H9 (cell line): ENCODE results near the gene IFI35. TPM values are rescaled to one million over a fixed set of nuclear protein-coding genes. Genes with fewer than 3 reads are reported as not detected.
A peak's percentile ranks its signal among the peaks of the same experiment; 100 is the strongest.

ENCODE experiments used
- DNase-seq: peaks from one replicate; pipeline ENCODE4 v3.0.0-alpha.2; 2017
- H2AFZ ChIP-seq: one replicate; pipeline ENCODE4 v1.6.1; 2013; ENCODE audit warnings: mild to moderate bottlenecking, low read length, control low read depth, moderate library complexity
- H2AK5ac ChIP-seq: 2 replicates; pipeline ENCODE4 v1.6.1; 2013; ENCODE audit warnings: low read length, control low read depth, mixed read lengths; ENCODE audit not compliant: insufficient read length
- H2BK120ac ChIP-seq: one replicate; pipeline ENCODE4 v1.6.1; 2013; ENCODE audit warnings: low read depth, mild to moderate bottlenecking, low read length, control low read depth, inconsistent platforms; ENCODE audit not compliant: poor library complexity, severe bottlenecking
- H2BK12ac ChIP-seq: 2 replicates; pipeline ENCODE4 v1.6.1; 2013; ENCODE audit warnings: low read length, control low read depth, mixed read lengths, low read depth; ENCODE audit not compliant: insufficient read length
- H2BK15ac ChIP-seq: 2 replicates; pipeline ENCODE4 v1.6.1; 2013; ENCODE audit warnings: low read depth, low read length, control low read depth
- H2BK20ac ChIP-seq: one replicate; pipeline ENCODE4 v1.6.1; 2013; ENCODE audit warnings: low read depth, mild to moderate bottlenecking, low read length, control low read depth, inconsistent platforms; ENCODE audit not compliant: poor library complexity, severe bottlenecking
- H2BK5ac ChIP-seq: 2 replicates; pipeline ENCODE4 v1.6.1; 2013; ENCODE audit warnings: low read length, control low read depth, mixed read lengths; ENCODE audit not compliant: insufficient read length
- H3K14ac ChIP-seq: 2 replicates; pipeline ENCODE4 v1.6.1; 2013; ENCODE audit warnings: low read length, control low read depth; ENCODE audit not compliant: insufficient read depth
- H3K18ac ChIP-seq: 2 replicates; pipeline ENCODE4 v1.6.1; 2013; ENCODE audit warnings: low read depth, mild to moderate bottlenecking, mixed read lengths, low read length, control low read depth; ENCODE audit not compliant: insufficient read length
- H3K23ac ChIP-seq: 2 replicates; pipeline ENCODE4 v1.6.1; 2013; ENCODE audit warnings: low read length, control low read depth, mixed read lengths, low read depth; ENCODE audit not compliant: insufficient read length
- H3K23me2 ChIP-seq: 2 replicates; pipeline ENCODE4 v1.6.1; 2013; ENCODE audit warnings: low read depth, mild to moderate bottlenecking, mixed read lengths, low read length, control low read depth; ENCODE audit not compliant: insufficient read length, poor library complexity, severe bottlenecking
- H3K27ac ChIP-seq: 2 replicates; pipeline ENCODE4 v1.5.1; 2013; ENCODE audit warnings: low read length, control low read depth, mixed read lengths, low read depth; ENCODE audit not compliant: insufficient read length
- H3K27me3 ChIP-seq: 2 replicates; pipeline ENCODE4 v1.6.1; 2013; ENCODE audit warnings: low read length, control low read depth, inconsistent platforms; ENCODE audit not compliant: insufficient read depth
- H3K4ac ChIP-seq: 2 replicates; pipeline ENCODE4 v1.6.1; 2013; ENCODE audit warnings: low read depth, mild to moderate bottlenecking, control low read depth, inconsistent platforms, low read length, moderate library complexity
- H3K4me1 ChIP-seq: 2 replicates; pipeline ENCODE4 v1.6.1; 2013; ENCODE audit warnings: low read length, control low read depth, inconsistent platforms; ENCODE audit not compliant: insufficient read depth
- H3K4me2 ChIP-seq: 2 replicates; pipeline ENCODE4 v1.6.1; 2013; ENCODE audit warnings: low read length, control low read depth, mixed read lengths; ENCODE audit not compliant: insufficient read length, insufficient read depth
- H3K56ac ChIP-seq: 2 replicates; pipeline ENCODE4 v1.6.1; 2013; ENCODE audit warnings: low read depth, mild to moderate bottlenecking, mixed read lengths, low read length, control low read depth; ENCODE audit not compliant: insufficient read length
- H3K79me1 ChIP-seq: 2 replicates; pipeline ENCODE4 v1.6.1; 2013; ENCODE audit warnings: low read depth, mild to moderate bottlenecking, moderate library complexity, low read length, control low read depth, inconsistent platforms; ENCODE audit not compliant: insufficient read depth, poor library complexity, severe bottlenecking
- H3K79me2 ChIP-seq: 2 replicates; pipeline ENCODE4 v1.6.1; 2013; ENCODE audit warnings: low read length, control low read depth, inconsistent platforms; ENCODE audit not compliant: insufficient read depth
- H3K9ac ChIP-seq: 2 replicates; pipeline ENCODE4 v1.6.1; 2013; ENCODE audit warnings: low read length, control low read depth, mixed read lengths; ENCODE audit not compliant: insufficient read length; ENCODE audit errors: extremely low read depth
- H3K9me3 ChIP-seq: one replicate; pipeline ENCODE4 v1.6.1; 2013; ENCODE audit warnings: low read depth, low read length, inconsistent platforms; ENCODE audit not compliant: control insufficient read depth
- H3T11ph ChIP-seq: one replicate; pipeline ENCODE4 v1.6.1; 2013; ENCODE audit warnings: mild to moderate bottlenecking, low read length, control low read depth, inconsistent platforms
- H4K20me1 ChIP-seq: one replicate; pipeline ENCODE4 v1.6.1; 2013; ENCODE audit not compliant: control insufficient read depth, insufficient read length, insufficient read depth
- H4K5ac ChIP-seq: 2 replicates; pipeline ENCODE4 v1.6.1; 2013; ENCODE audit warnings: low read depth, mild to moderate bottlenecking, mixed read lengths, low read length, control low read depth; ENCODE audit not compliant: insufficient read length
- H4K8ac ChIP-seq: replicated peaks from 2 replicates; pipeline ENCODE4 v1.6.1; 2013; ENCODE audit warnings: low read length, control low read depth, mixed read lengths, low read depth; ENCODE audit not compliant: insufficient read length
- H4K91ac ChIP-seq: 2 replicates; pipeline ENCODE4 v1.6.1; 2013; ENCODE audit warnings: low read depth, mild to moderate bottlenecking, moderate library complexity, mixed read lengths, low read length, control low read depth; ENCODE audit not compliant: insufficient read length
- H3K27ac Mint-ChIP-seq, 3 experiments: 2 replicates in 2 of 3; 3 replicates in 1 of 3; pipeline ENCODE4 v1.8.0; 2020 to 2021; ENCODE audit warnings: mixed read lengths in 3 of 3, mild to moderate bottlenecking in 1 of 3, moderate library complexity in 1 of 3
- H3K27me3 Mint-ChIP-seq: 2 replicates; pipeline ENCODE4 v1.8.0; 2021; ENCODE audit warnings: low read depth, mild to moderate bottlenecking, moderate library complexity, mixed read lengths
- H3K36me3 Mint-ChIP-seq, 3 experiments: 2 replicates in 2 of 3; 3 replicates in 1 of 3; pipeline ENCODE4 v1.8.0; 2020 to 2021; ENCODE audit warnings: low read depth in 3 of 3, mixed read lengths in 3 of 3; ENCODE audit not compliant: insufficient read depth in 1 of 3
- H3K4me1 Mint-ChIP-seq, 2 experiments: 2 replicates each; pipeline ENCODE4 v1.8.0; 2020; ENCODE audit warnings: mixed read lengths in 2 of 2
- H3K4me3 Mint-ChIP-seq, 2 experiments: 2 replicates in 1 of 2; 3 replicates in 1 of 2; pipeline ENCODE4 v1.8.0; 2020 to 2021; ENCODE audit warnings: mild to moderate bottlenecking in 2 of 2, mixed read lengths in 2 of 2, moderate library complexity in 1 of 2
- H3K9me3 Mint-ChIP-seq, 2 experiments: 2 replicates in 1 of 2; 3 replicates in 1 of 2; pipeline ENCODE4 v1.8.0; 2020; ENCODE audit warnings: mild to moderate bottlenecking in 2 of 2, mixed read lengths in 2 of 2, moderate library complexity in 1 of 2
- WGBS: extraction: QIAGEN DNeasy Blood & Tissue Kit; methylation state at CpG from one replicate; pipeline ENCODE4 v1.1.7; 2013; ENCODE audit warnings: missing lambda C conversion rate, low lambda C conversion rate, mixed read lengths; ENCODE audit not compliant: insufficient read length; ENCODE audit errors: extremely low coverage; 5-methylcytosine and 5-hydroxymethylcytosine counted together
- total RNA-seq: library from RNA; stranded (reverse); gene quantifications from 2 replicates; pipeline ENCODE4 v1.2.1, GENCODE V29; 2021
- TF ChIP-seq, protein P1 (sequence below): fragments of 200-600 bp; sonication (generic); conservative IDR thresholded peaks from 3 replicates; pipeline ENCODE4 v1.8.0; 2021; ENCODE audit warnings: antibody characterized with exemption, mild to moderate bottlenecking

The IFI35 gene
- total RNA-seq, 1 experiment from 2014 or later = 4.2 TPM

DNA sequence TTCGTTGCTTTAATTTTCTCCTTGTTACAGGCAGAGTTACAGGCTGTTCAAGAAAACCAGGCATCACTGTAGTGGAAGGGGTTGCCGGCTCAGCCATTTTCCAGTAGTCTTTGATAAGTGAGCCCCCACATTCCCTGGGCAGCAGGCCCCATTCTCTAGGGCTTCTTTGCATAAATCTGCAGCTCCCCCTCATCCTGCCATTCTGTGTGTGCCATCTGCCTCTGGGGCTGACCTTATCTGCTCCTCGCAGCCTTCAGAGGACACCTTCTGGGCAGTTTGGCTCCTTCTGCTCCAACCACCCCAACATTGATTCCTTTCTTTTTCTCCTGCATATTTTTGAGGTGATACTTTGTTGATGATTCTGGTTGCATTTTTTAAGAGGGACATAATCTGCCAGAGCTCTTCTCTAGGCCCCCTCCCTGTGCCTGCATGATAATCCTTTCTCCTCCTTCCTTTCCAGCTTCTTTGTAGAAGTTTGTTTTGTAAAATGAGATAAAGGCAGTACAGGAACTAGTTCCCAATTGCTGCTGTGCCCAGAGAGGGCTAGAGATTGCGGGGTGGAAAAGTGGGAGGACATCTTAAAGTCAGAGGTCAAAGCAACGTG, 35.5 kb downstream of the IFI35 start:
- H2BK12ac ChIP-seq = no peak overlapping the region
- no peak overlapping the region for H3K14ac ChIP-seq
- H3K27ac Mint-ChIP-seq = peak overlapping the region; percentile 92 to 98 (median 96)
- peaks cover 13% of the 10 kb centered on the region; the same call in 1 of the 2 replicates for H3K4me1 ChIP-seq
- no peak overlapping the region for H3K18ac ChIP-seq
- H3K56ac ChIP-seq = no peak overlapping the region
- H2BK5ac ChIP-seq = no peak overlapping the region
- no peaks in the 10 kb centered on the region; a peak in 1 of 5 replicates for H3K9me3 Mint-ChIP-seq
- peak overlapping the region; percentile 9 for H3K4me2 ChIP-seq
- no peaks in the 10 kb centered on the region for H4K20me1 ChIP-seq
- H3T11ph ChIP-seq = no peak overlapping the region
- no peak overlapping the region for H4K91ac ChIP-seq
- H2BK120ac ChIP-seq = no peak overlapping the region
- no peak for DNase-seq
- H3K4ac ChIP-seq = no peak overlapping the region
- no peak overlapping the region for H4K8ac ChIP-seq
- H3K27ac ChIP-seq = no peak overlapping the region
- no peaks in the 10 kb centered on the region for H3K79me2 ChIP-seq
- WGBS = no CpG with 5 or more reads among the region's 5 CpGs
- H3K4me3 Mint-ChIP-seq = peak overlapping the region in 1 of 2 experiments; percentile 20; a peak in 2 of 5 replicates
- no peak overlapping the region for H2BK15ac ChIP-seq
- TF ChIP-seq, protein P1, sequence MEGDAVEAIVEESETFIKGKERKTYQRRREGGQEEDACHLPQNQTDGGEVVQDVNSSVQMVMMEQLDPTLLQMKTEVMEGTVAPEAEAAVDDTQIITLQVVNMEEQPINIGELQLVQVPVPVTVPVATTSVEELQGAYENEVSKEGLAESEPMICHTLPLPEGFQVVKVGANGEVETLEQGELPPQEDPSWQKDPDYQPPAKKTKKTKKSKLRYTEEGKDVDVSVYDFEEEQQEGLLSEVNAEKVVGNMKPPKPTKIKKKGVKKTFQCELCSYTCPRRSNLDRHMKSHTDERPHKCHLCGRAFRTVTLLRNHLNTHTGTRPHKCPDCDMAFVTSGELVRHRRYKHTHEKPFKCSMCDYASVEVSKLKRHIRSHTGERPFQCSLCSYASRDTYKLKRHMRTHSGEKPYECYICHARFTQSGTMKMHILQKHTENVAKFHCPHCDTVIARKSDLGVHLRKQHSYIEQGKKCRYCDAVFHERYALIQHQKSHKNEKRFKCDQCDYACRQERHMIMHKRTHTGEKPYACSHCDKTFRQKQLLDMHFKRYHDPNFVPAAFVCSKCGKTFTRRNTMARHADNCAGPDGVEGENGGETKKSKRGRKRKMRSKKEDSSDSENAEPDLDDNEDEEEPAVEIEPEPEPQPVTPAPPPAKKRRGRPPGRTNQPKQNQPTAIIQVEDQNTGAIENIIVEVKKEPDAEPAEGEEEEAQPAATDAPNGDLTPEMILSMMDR = 0 out of 3 replicates have a peak, but pooled peaks have one; percentile 10
- H2AK5ac ChIP-seq = no peak overlapping the region
- no peak overlapping the region for H2AFZ ChIP-seq
- H3K9me3 ChIP-seq = no peaks in the 10 kb centered on the region
- H3K23me2 ChIP-seq = no peaks in the 10 kb centered on the region
- H3K9ac ChIP-seq = no peak overlapping the region
- no peak overlapping the region for H3K23ac ChIP-seq
- no peak overlapping the region for H4K5ac ChIP-seq
- peaks cover 10 to 20% (median 19%) of the 10 kb centered on the region in 3 experiments; a peak in 6 of 7 replicates for H3K36me3 Mint-ChIP-seq
- no peaks in the 10 kb centered on the region for H3K27me3 Mint-ChIP-seq
- no peaks in the 10 kb centered on the region for H3K79me1 ChIP-seq
- H2BK20ac ChIP-seq = no peak overlapping the region
- H3K4me1 Mint-ChIP-seq = peaks cover 48 to 57% of the 10 kb centered on the region in 2 experiments
- no peaks in the 10 kb centered on the region for H3K27me3 ChIP-seq
